ENCODE results near the gene ARF5.
"Not testable (repeated sequence)": the region's sequence is repeated elsewhere in the genome, so short reads cannot be mapped to it uniquely, and the experiment has no call there.

ARF5 gene

GRCh38 chr7:127551941-127552340, 36.3 kb upstream of the ARF5 start:
- Histone ChIP-seq H2AK5ac (ENCODE audit: low read length) (no peak overlapping the region), H2BK5ac (ENCODE audit: low read length) (no peak overlapping the region), H3K4me1 (ENCODE audit: control insufficient read depth, low read depth, low read length) (no peaks in the 10 kb centered on the region), H3K9ac (ENCODE audit: low read length) (no peak overlapping the region), H3K27ac (ENCODE audit: low read depth, low read length) (no peak overlapping the region), H4K8ac (ENCODE audit: low read depth, low read length) (no peak overlapping the region), H2BK15ac (replicated peaks; ENCODE audit: low read depth) (no peak overlapping the region), H3K79me1 (ENCODE audit: low read length) (no peaks in the 10 kb centered on the region), H3K27me3 (ENCODE audit: insufficient read depth, low read length, poor library complexity) (no peaks in the 10 kb centered on the region), H3K4ac (ENCODE audit: low read depth, low read length) (no peak overlapping the region), H3K36me3 (ENCODE audit: control insufficient read depth, insufficient read depth, low read length) (no peaks in the 10 kb centered on the region), H3K79me2 (ENCODE audit: control insufficient read depth, insufficient read depth, low read length) (no peaks in the 10 kb centered on the region), H3K4me2 (ENCODE audit: low read length) (no peak overlapping the region), H3K18ac (ENCODE audit: low read length) (no peak overlapping the region), H3K23ac (ENCODE audit: low read length) (no peak overlapping the region), H3K56ac (ENCODE audit: low read length) (no peak overlapping the region), H2BK120ac (ENCODE audit: low read depth, low read length) (no peak overlapping the region), H3K4me3 (ENCODE audit: low read length) (no peak overlapping the region), H4K5ac (ENCODE audit: low read length) (no peak overlapping the region)
- no CpG with 5 or more reads among the region's 4 CpGs for WGBS (ENCODE audit: extremely low coverage, insufficient coverage, low lambda C conversion rate)
- DNase-seq: no peak

DNA sequence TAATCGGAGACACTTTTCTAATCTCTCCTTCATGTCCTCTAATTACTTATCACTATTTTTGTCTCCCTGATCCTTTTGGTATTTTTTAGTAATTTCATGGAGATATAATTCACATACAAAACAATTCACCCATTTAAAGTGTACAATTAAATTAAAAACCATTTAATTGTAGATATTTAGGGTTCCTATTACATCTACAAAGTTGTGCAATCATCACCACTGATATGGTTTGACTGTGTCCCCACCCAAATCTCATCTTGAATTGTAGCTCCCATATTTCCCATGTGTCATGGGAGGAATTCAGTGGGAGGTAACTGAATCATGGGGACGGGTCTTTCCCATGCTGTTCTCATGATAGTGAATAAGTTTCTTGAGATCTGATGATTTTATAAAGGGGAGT, 31.8 kb upstream of the ARF5 start:
- no peak overlapping the region for H4K5ac ChIP-seq (ENCODE audit: low read length)
- H3K79me2 ChIP-seq (ENCODE audit: control insufficient read depth, insufficient read depth, low read length): no peaks in the 10 kb centered on the region
- H3K4me3 ChIP-seq (ENCODE audit: low read length): no peak overlapping the region
- H3K4me1 ChIP-seq (ENCODE audit: control insufficient read depth, low read depth, low read length): no peaks in the 10 kb centered on the region
- no peak overlapping the region for H2BK120ac ChIP-seq (ENCODE audit: low read depth, low read length)
- H2BK15ac ChIP-seq (replicated peaks; ENCODE audit: low read depth): no peak overlapping the region
- H2AK5ac ChIP-seq (ENCODE audit: low read length): no peak overlapping the region
- H3K79me1 ChIP-seq (ENCODE audit: low read length): no peaks in the 10 kb centered on the region
- no peak overlapping the region for H4K8ac ChIP-seq (ENCODE audit: low read depth, low read length)
- no peak overlapping the region for H3K4me2 ChIP-seq (ENCODE audit: low read length)
- H3K27ac ChIP-seq (ENCODE audit: low read depth, low read length): no peak overlapping the region
- no peak overlapping the region for H3K23ac ChIP-seq (ENCODE audit: low read length)
- H3K56ac ChIP-seq (ENCODE audit: low read length): no peak overlapping the region
- no CpG with 5 or more reads among the region's 2 CpGs for WGBS (ENCODE audit: extremely low coverage, insufficient coverage, low lambda C conversion rate)
- H3K9ac ChIP-seq (ENCODE audit: low read length): no peak overlapping the region
- no peaks in the 10 kb centered on the region for H3K27me3 ChIP-seq (ENCODE audit: insufficient read depth, low read length, poor library complexity)
- no peaks in the 10 kb centered on the region for H3K36me3 ChIP-seq (ENCODE audit: control insufficient read depth, insufficient read depth, low read length)
- no peak for DNase-seq
- H2BK5ac ChIP-seq (ENCODE audit: low read length): no peak overlapping the region
- H3K18ac ChIP-seq (ENCODE audit: low read length): no peak overlapping the region
- H3K4ac ChIP-seq (ENCODE audit: low read depth, low read length): no peak overlapping the region

DNA sequence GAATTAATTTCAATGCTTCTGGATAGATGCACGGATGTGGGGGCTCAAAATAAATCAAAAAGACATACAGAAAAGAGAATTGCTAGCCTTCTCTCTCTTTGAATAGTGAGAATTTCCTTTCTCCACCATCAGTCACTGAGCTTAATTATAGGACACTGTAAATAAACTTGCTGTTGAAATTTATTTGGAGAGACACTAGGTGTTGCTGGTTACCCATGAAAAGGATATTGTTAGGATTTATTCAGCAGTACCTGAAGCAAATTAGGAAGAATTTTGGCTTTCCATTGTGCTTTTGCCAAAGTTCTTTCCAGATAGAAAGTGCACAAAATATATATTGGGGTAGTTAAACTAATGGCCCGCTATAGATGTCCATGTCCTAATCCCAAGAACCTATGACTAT, 30.4 kb upstream of the ARF5 start:
- no peak overlapping the region for H2BK120ac ChIP-seq (ENCODE audit: low read depth, low read length)
- H4K8ac ChIP-seq (ENCODE audit: low read depth, low read length): no peak overlapping the region
- H3K4me3 ChIP-seq (ENCODE audit: low read length): no peak overlapping the region
- no peak overlapping the region for H3K23ac ChIP-seq (ENCODE audit: low read length)
- H3K27me3 ChIP-seq (ENCODE audit: insufficient read depth, low read length, poor library complexity): no peaks in the 10 kb centered on the region
- no peaks in the 10 kb centered on the region for H3K79me1 ChIP-seq (ENCODE audit: low read length)
- H4K5ac ChIP-seq (ENCODE audit: low read length): no peak overlapping the region
- no peak overlapping the region for H2BK5ac ChIP-seq (ENCODE audit: low read length)
- H3K56ac ChIP-seq (ENCODE audit: low read length): no peak overlapping the region
- no CpG with 5 or more reads among the region's 2 CpGs for WGBS (ENCODE audit: extremely low coverage, insufficient coverage, low lambda C conversion rate)
- H3K18ac ChIP-seq (ENCODE audit: low read length): no peak overlapping the region
- H3K4me2 ChIP-seq (ENCODE audit: low read length): no peak overlapping the region
- no peak for DNase-seq
- no peaks in the 10 kb centered on the region for H3K79me2 ChIP-seq (ENCODE audit: control insufficient read depth, insufficient read depth, low read length)
- no peak overlapping the region for H3K27ac ChIP-seq (ENCODE audit: low read depth, low read length)
- H2BK15ac ChIP-seq (replicated peaks; ENCODE audit: low read depth): no peak overlapping the region
- H3K36me3 ChIP-seq (ENCODE audit: control insufficient read depth, insufficient read depth, low read length): no peaks in the 10 kb centered on the region
- no peaks in the 10 kb centered on the region for H3K4me1 ChIP-seq (ENCODE audit: control insufficient read depth, low read depth, low read length)
- H3K9ac ChIP-seq (ENCODE audit: low read length): no peak overlapping the region
- no peak overlapping the region for H3K4ac ChIP-seq (ENCODE audit: low read depth, low read length)
- H2AK5ac ChIP-seq (ENCODE audit: low read length): no peak overlapping the region

DNA sequence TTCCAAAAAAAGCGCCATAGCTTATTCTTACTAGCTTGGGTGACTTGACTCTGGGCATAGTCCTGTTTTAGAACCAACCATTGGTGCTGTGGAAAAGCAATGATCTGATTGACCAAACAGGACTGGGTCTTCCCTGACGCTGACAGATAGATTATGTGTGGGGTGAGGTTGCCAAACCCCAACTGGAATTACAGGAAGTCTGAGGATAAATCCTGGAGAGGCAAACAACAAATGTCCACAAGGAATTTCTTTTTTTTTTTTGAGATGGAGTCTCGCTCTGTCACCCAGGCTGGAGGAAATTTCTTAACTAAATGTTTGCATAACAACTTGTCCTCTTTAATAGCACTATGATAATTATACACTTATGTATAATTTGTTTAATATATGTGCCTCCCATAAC, 22.0 kb upstream of the ARF5 start:
- H3K18ac ChIP-seq (ENCODE audit: low read length): no peak overlapping the region
- H4K5ac ChIP-seq (ENCODE audit: low read length): no peak overlapping the region
- H2BK15ac ChIP-seq (replicated peaks; ENCODE audit: low read depth): no peak overlapping the region
- H3K4me1 ChIP-seq (ENCODE audit: control insufficient read depth, low read depth, low read length): no peaks in the 10 kb centered on the region
- no peak overlapping the region for H3K4ac ChIP-seq (ENCODE audit: low read depth, low read length)
- H3K79me1 ChIP-seq (ENCODE audit: low read length): no peaks in the 10 kb centered on the region
- no peak overlapping the region for H4K8ac ChIP-seq (ENCODE audit: low read depth, low read length)
- no peak overlapping the region for H3K27ac ChIP-seq (ENCODE audit: low read depth, low read length)
- H3K4me3 ChIP-seq (ENCODE audit: low read length): no peak overlapping the region
- no peaks in the 10 kb centered on the region for H3K27me3 ChIP-seq (ENCODE audit: insufficient read depth, low read length, poor library complexity)
- H3K9ac ChIP-seq (ENCODE audit: low read length): no peak overlapping the region
- no peak overlapping the region for H3K23ac ChIP-seq (ENCODE audit: low read length)
- WGBS (ENCODE audit: extremely low coverage, insufficient coverage, low lambda C conversion rate): no CpG with 5 or more reads among the region's 3 CpGs
- no peak for DNase-seq
- no peak overlapping the region for H3K4me2 ChIP-seq (ENCODE audit: low read length)
- H3K79me2 ChIP-seq (ENCODE audit: control insufficient read depth, insufficient read depth, low read length): no peaks in the 10 kb centered on the region
- H2AK5ac ChIP-seq (ENCODE audit: low read length): no peak overlapping the region
- H3K56ac ChIP-seq (ENCODE audit: low read length): no peak overlapping the region
- no peaks in the 10 kb centered on the region for H3K36me3 ChIP-seq (ENCODE audit: control insufficient read depth, insufficient read depth, low read length)
- no peak overlapping the region for H2BK120ac ChIP-seq (ENCODE audit: low read depth, low read length)
- no peak overlapping the region for H2BK5ac ChIP-seq (ENCODE audit: low read length)

- not testable (repeated sequence) for H2AK5ac ChIP-seq (ENCODE audit: low read length); H4K8ac ChIP-seq (ENCODE audit: low read depth, low read length); DNase-seq; H3K56ac ChIP-seq (ENCODE audit: low read length); H3K79me1 ChIP-seq (ENCODE audit: low read length); H3K4me1 ChIP-seq (ENCODE audit: control insufficient read depth, low read depth, low read length); H2BK120ac ChIP-seq (ENCODE audit: low read depth, low read length); H3K27ac ChIP-seq (ENCODE audit: low read depth, low read length); H4K5ac ChIP-seq (ENCODE audit: low read length); H3K4ac ChIP-seq (ENCODE audit: low read depth, low read length); H2BK5ac ChIP-seq (ENCODE audit: low read length); H3K36me3 ChIP-seq (ENCODE audit: control insufficient read depth, insufficient read depth, low read length); H3K23ac ChIP-seq (ENCODE audit: low read length); H3K79me2 ChIP-seq (ENCODE audit: control insufficient read depth, insufficient read depth, low read length); H2BK15ac ChIP-seq (replicated peaks; ENCODE audit: low read depth); H3K18ac ChIP-seq (ENCODE audit: low read length); H3K9ac ChIP-seq (ENCODE audit: low read length); H3K4me3 ChIP-seq (ENCODE audit: low read length); H3K27me3 ChIP-seq (ENCODE audit: insufficient read depth, low read length, poor library complexity); H3K4me2 ChIP-seq (ENCODE audit: low read length)
- WGBS (ENCODE audit: extremely low coverage, insufficient coverage, low lambda C conversion rate): no CpG with 5 or more reads among the region's 3 CpGs
These were observed 20.2 kb upstream of the ARF5 start for GRCh38 chr7:127568034-127568433.

DNA sequence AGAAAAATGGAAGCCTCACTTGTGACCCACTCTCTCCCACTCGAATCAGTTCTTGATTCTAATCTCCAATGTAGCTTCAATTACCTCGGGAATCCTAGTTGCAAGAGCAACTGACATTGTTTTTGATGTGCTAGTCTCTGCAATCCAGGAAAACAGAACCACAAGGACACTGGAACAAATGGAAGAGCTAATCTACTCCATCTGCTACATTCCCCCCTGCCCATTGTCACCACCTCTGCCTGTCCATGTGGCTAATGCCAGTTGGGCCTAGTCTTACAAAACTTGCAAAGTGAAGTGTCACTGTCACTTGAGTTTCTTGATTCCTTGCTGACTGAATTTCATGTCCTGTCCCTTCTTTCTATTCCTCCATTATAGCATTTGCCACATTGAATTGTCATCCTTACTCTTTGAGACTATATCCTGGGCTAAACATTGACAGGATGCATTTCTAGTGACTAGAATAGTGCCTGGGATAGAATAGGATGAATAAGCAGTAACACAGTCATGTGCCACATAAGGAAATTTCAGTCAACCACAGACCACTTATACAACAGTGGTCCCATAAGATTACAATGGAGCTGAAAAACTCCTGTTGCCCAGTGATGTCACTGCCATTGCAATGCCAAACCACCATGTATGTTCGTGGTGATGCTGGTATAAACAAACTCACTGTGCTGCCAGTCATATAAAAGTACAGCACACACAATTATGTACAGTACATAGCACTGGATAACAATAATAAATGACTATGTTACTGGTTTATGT, 16.3 kb upstream of the ARF5 start:
- Histone ChIP-seq H3K27ac (ENCODE audit: low read depth, low read length) (no peak overlapping the region), H4K8ac (ENCODE audit: low read depth, low read length) (no peak overlapping the region), H4K5ac (ENCODE audit: low read length) (no peak overlapping the region), H2BK120ac (ENCODE audit: low read depth, low read length) (no peak overlapping the region), H3K4me3 (ENCODE audit: low read length) (no peak overlapping the region), H2AK5ac (ENCODE audit: low read length) (no peak overlapping the region), H3K36me3 (ENCODE audit: control insufficient read depth, insufficient read depth, low read length) (no peaks in the 10 kb centered on the region), H2BK15ac (replicated peaks; ENCODE audit: low read depth) (no peak overlapping the region), H3K79me2 (ENCODE audit: control insufficient read depth, insufficient read depth, low read length) (no peaks in the 10 kb centered on the region), H3K27me3 (ENCODE audit: insufficient read depth, low read length, poor library complexity) (no peaks in the 10 kb centered on the region), H3K23ac (ENCODE audit: low read length) (no peak overlapping the region), H3K79me1 (ENCODE audit: low read length) (no peaks in the 10 kb centered on the region), H2BK5ac (ENCODE audit: low read length) (no peak overlapping the region), H3K9ac (ENCODE audit: low read length) (no peak overlapping the region), H3K18ac (ENCODE audit: low read length) (no peak overlapping the region), H3K4me2 (ENCODE audit: low read length) (no peak overlapping the region), H3K4ac (ENCODE audit: low read depth, low read length) (no peak overlapping the region), H3K56ac (ENCODE audit: low read length) (no peak overlapping the region), H3K4me1 (ENCODE audit: control insufficient read depth, low read depth, low read length) (no peaks in the 10 kb centered on the region)
- no peak for DNase-seq
- no CpG with 5 or more reads among the region's 3 CpGs for WGBS (ENCODE audit: extremely low coverage, insufficient coverage, low lambda C conversion rate)
